GM12891 (cell line): ENCODE data around the gene CDK18.

Source experiments
- DNase-seq: peaks from one replicate; pipeline ENCODE4 v3.0.0; 2011; ENCODE audit warnings: low spot score; ENCODE audit not compliant: insufficient read length
- FAIRE-seq: peaks from 2 replicates; lab custom pipeline; 2011; peaks lifted over from hg19 to GRCh38; lab: Jason Lieb, UNC
- PAX5 ChIP-seq: IDR thresholded peaks from 2 replicates; pipeline ENCODE4 v1.6.1; 2011; ENCODE audit warnings: low read length, moderate library complexity, mild to moderate bottlenecking; ENCODE audit not compliant: insufficient read depth, severe bottlenecking
- POLR2A ChIP-seq: IDR thresholded peaks from 2 replicates; pipeline ENCODE4 v1.6.1; 2011; ENCODE audit warnings: low read depth, low read length, control low read depth
- POLR2AphosphoS5 ChIP-seq: IDR thresholded peaks from 2 replicates; pipeline ENCODE4 v1.6.1; 2011; ENCODE audit warnings: low read depth, low read length, control low read depth
- POU2F2 ChIP-seq: IDR thresholded peaks from 2 replicates; pipeline ENCODE4 v1.6.1; 2011; ENCODE audit warnings: low read depth, mild to moderate bottlenecking, control low read depth, low read length, moderate library complexity
- SPI1 ChIP-seq: IDR thresholded peaks from 2 replicates; pipeline ENCODE4 v1.6.1; 2011; ENCODE audit warnings: low read depth, low read length, control low read depth
- TAF1 ChIP-seq: IDR thresholded peaks from 2 replicates; pipeline ENCODE4 v1.6.1; 2011; ENCODE audit warnings: low read depth, low read length, control low read depth

CDK18 gene

DNA sequence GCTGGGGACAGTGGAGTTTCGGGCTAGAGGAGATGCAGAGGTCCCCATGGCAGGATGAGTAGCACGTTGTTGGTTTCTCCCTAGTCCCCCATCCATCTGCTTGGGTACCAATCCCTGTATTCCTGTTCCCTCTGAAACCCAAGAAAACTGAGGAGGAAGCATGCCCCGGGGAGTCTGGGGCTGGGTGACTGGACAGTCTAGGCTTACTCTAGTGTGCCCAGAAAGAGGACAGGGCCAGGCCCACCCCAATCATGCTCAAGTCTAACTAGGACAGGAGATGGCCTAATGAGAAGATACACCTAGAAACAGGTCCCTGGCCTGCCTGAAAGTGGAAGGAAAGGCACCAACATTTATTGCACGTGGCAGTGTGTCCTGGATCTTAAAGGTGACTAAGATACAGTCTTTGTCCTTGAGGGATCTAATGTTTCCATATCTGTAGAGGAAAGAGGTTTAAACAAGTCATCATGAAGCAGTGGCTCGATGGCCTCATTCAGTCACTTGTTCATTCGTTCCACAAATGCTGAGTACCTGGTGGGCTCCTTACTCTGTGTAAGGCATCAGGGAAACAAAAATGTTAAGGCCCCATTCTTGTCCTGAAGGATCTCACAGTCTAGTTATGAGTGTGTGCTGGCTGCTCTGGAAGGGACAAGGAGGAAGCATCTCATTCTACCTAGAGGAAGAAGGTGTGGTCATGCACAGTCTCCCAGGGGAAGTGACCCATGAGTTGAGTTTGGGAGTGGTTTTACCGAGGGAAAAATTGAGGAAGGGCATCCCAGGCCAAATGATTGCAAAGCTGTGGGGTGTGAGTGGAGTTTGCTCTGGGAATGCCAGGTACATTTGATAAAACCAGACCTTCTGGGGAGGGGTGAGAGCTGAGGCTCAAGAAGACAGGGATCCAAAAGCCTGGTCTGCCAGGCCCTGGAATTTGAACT lies 10.0 kb downstream of the CDK18 start:
- TF ChIP-seq POLR2AphosphoS5 (no peak), TAF1 (no peak), POLR2A (no peak), SPI1 (no peak), PAX5 (no peak), POU2F2 (no peak)
- FAIRE-seq, result no peak
- DNase-seq, result no peak

DNA sequence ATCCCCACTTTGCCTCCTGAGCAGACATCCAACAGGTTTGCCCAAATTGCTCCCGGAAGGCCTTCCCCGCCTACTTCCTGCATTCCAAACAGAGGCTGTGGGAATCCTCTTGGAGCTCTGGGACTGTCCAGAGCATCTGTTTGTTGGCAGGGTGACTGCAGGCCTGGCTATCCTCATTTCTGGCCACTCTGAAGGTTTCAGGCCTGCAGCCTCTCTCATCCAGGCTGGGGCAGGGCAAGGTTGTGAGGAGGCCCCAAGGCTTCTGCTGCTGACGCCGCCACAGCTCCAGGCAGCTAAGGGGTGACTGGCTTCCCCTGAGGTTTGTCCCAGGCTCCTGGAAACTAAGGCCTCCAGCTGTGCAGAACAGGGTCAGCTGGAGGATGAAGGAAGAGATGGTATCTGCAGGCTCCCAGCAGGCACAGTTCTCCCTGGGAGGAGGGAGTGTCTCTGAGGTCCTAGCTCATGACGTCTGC lies 11.3 kb downstream of the CDK18 start:
- FAIRE-seq, result no peak
- no peak for DNase-seq
- no peak for TF ChIP-seq PAX5
- TF ChIP-seq SPI1, result no peak
- no peak for TF ChIP-seq TAF1
- TF ChIP-seq POLR2AphosphoS5, result no peak
- TF ChIP-seq POU2F2, result no peak
- no peak for TF ChIP-seq POLR2A

DNA sequence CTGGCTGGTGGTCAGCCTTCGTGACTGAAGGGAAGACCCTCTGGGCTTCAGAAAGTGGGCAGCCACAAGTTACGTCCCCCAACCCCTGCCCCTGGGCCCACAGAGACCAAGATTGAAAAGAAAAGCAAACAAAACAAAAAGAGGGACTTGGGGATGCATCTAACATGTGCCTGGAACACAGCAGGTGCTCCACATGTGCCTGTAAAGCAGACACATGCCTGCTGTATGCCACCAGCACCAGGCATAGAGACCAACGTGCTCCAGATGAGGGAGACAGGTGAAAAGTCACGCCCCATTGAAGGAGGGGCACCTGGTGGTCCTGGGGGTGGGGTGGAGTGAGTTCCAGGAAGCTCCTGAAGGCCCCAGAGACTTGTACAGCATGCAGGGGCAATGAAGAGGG lies 11.9 kb downstream of the CDK18 start:
- FAIRE-seq (no peak), DNase-seq (no peak)
- TF ChIP-seq PAX5, result no peak
- no peak for TF ChIP-seq TAF1
- TF ChIP-seq SPI1, result no peak
- TF ChIP-seq POU2F2, result no peak
- no peak for TF ChIP-seq POLR2AphosphoS5
- TF ChIP-seq POLR2A, result no peak

DNA sequence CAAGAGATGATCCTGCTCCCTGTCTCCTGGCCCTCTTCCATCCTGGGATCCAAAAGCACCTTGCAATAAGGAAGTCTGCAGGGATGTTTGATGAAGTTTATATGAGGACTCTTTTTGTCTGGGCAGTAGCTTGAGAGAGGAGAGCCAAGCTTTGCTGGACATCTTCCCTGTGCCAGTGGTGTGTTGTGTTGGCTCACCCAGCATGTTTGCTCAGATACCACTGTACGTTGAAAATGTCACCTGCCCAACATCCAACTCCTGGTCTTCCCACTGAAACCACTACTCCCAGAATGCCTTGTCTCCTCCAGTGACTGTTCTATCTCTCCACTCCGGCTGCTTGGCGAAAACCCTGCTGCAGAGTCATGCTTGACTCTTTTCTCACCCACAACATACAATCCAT lies 12.8 kb downstream of the CDK18 start:
- TF ChIP-seq SPI1 (no peak), POLR2AphosphoS5 (no peak), PAX5 (no peak), POLR2A (no peak), POU2F2 (no peak), TAF1 (no peak)
- DNase-seq, result no peak
- no peak for FAIRE-seq

DNA sequence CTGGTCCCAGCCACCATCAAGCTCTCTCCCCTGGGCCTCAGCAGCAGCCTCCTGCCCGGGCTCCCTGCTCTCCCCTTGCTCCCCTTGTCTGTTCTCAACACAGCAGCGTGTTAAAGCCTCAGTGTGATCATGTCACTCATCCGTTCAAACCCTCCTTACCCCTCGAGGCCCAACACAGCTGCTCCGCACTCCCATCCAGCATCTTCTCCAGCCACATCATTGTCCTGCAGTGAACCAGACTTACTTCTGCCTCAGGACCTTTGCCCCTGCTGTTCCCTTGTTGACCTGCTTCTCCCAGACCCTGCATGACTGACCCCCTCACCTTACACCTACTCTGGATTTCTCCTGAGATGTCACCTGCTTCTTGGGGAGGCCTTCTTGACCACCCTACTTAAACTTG lies 13.3 kb downstream of the CDK18 start:
- TF ChIP-seq SPI1 (no peak), POLR2A (no peak), TAF1 (no peak), PAX5 (no peak), POLR2AphosphoS5 (no peak), POU2F2 (no peak)
- DNase-seq, result no peak
- no peak for FAIRE-seq

DNA sequence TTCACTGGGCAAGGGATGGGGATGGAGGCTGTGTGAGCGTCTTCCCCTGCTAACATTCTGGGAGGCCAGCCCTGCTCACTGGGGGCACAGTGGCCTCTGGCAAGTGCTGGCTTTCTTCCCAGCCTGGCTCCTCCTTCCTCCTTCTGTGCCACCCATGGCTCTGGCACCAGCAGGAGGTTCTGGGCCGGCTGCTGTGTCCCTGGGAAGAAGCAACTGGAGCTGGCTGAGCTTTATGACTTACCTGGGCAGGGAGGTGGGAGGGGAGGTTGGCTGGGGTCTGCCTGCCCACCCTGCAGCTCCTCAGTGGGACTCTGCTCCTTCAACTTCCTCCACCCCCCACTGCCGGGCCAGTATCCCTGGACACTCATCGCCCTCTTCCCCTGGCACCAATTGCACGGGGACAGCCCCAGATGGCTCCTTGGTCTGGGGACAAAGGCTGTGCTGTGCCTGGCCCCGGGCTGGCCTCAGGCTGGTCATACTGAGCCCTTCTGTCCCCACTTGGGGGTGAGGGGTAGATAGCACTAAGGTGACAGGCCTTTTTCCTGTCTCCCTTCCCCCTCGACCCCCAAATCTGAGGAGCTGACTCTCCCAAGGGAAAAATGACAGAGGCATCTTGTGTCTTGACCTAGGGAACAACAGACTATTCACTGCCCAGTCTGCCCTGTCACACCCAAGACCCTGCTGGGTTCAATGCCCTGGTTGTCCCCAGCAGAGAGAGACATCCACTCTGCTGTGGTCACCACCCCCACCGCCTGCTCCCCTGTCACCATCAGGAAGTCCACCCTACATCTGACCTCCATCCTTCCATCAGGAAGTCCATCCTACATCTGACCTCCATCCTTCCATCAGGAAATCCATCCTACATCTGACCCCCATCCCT lies 14.4 kb downstream of the CDK18 start:
- FAIRE-seq, result no peak

DNA sequence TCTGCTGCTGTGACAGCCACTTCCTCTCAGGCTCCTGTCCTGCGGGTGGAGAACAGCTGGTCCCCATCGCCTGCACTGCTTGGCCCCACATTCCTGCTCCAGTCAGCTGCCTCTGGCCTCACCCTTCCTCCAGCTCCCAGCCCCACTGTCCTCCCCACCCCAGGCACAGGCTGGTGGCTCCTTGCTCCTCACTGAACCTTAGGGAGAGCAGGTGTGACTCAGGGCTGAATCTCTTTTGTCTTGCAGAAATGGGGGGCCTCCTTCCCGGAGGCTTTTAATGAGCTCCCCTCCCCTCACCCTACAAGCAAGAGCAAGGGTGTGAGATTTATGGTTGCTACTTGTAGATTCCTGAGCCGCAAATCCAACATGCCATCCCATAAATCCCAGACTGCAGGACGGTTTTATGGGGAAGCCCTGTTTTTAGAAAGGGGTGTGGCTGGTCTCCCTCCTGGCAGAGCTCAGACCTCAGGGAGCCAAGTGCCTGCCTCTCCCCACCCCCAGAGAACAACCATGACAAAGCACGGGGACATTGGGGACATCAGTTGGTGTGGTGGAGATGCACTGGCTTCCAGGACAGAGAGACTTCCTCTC lies 15.2 kb downstream of the CDK18 start:
- DNase-seq (no peak), FAIRE-seq (no peak)
- no peak for TF ChIP-seq POLR2A
- TF ChIP-seq TAF1, result no peak
- TF ChIP-seq SPI1, result no peak
- no peak for TF ChIP-seq POLR2AphosphoS5
- no peak for TF ChIP-seq PAX5
- TF ChIP-seq POU2F2, result no peak

More for the DNA sequence above, 14.4 kb downstream of the CDK18 start:
- TF ChIP-seq SPI1 (no peak), PAX5 (no peak), POLR2A (no peak), POU2F2 (no peak), POLR2AphosphoS5 (no peak), TAF1 (no peak)
- DNase-seq, result no peak

DNA sequence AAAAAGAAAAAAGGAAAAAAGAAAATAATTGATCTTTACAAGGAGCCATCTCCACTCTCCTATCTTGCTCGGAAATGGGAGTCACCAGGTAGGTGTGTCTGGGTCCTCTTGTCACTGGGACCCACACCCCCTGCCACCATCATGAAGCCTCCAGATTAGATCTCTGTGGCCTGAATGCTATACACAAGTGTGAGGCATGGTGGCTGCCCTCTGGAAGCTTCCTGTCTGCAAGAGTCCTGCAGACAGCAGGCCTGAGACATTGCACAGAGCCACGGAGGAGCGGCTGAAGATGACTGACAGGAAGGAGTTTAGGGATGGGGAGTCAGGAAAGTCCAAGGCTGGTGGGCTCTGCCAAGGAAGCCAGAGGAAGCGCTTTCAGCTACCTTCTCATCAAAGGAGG lies 16.2 kb downstream of the CDK18 start:
- no peak for FAIRE-seq
- DNase-seq, result no peak
- no peak for TF ChIP-seq SPI1
- TF ChIP-seq TAF1, result no peak
- TF ChIP-seq PAX5, result no peak
- no peak for TF ChIP-seq POU2F2
- no peak for TF ChIP-seq POLR2A
- TF ChIP-seq POLR2AphosphoS5, result no peak

DNA sequence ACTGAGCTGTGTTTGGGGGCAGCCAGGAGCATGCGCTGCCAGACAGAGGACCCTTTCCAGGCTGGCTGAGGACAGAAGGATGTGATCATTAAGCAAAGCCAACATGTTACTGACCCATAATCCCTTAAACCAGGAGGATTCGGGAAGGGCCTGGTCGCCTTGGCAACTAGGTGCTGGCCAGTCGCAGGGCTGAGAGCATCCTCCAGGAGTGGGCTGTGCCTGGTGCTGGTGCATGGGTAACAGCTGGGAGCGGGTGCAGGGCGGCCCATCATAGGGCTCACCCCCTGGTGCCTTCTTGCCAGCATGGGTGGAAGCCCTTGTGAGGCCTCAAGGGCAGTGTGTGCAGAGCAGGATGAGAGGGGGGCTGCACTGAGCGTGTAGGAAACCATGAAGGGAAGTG lies 17.2 kb downstream of the CDK18 start:
- DNase-seq (no peak), FAIRE-seq (no peak)
- TF ChIP-seq POU2F2 (no peak), TAF1 (no peak), SPI1 (no peak), POLR2A (no peak), POLR2AphosphoS5 (no peak), PAX5 (no peak)
